Ectodermal cell (in vitro differentiated cells): Measurements from ENCODE around the gene TBC1D8.
A peak's percentile ranks its signal among the peaks of the same experiment; 100 is the strongest.

Experiments
- H3K27ac ChIP-seq: 2 replicates; pipeline ENCODE4 v1.7.0; 2013; ENCODE audit warnings: mild to moderate bottlenecking, low read depth, low read length; ENCODE audit not compliant: insufficient read depth, poor library complexity, severe bottlenecking
- H3K27me3 ChIP-seq: 2 replicates; pipeline ENCODE4 v1.7.0; 2013; ENCODE audit warnings: mild to moderate bottlenecking, low read length; ENCODE audit not compliant: insufficient read depth, control insufficient read depth, poor library complexity, severe bottlenecking
- H3K36me3 ChIP-seq: one replicate; pipeline ENCODE4 v1.7.0; 2013; ENCODE audit warnings: low read length; ENCODE audit not compliant: control insufficient read depth, insufficient read depth
- H3K4me1 ChIP-seq: one replicate; pipeline ENCODE4 v1.7.0; 2013; ENCODE audit warnings: low read length; ENCODE audit not compliant: control insufficient read depth, insufficient read depth
- H3K4me3 ChIP-seq: 2 replicates; pipeline ENCODE4 v1.7.0; 2013; ENCODE audit warnings: low read depth, low read length, control low read depth; ENCODE audit not compliant: insufficient read depth
- H3K9me3 ChIP-seq: 2 replicates; pipeline ENCODE4 v1.7.0; 2013; ENCODE audit warnings: mild to moderate bottlenecking, low read length, moderate library complexity; ENCODE audit not compliant: control insufficient read depth
- WGBS, 2 experiments: methylation state at CpG; one replicate each; pipeline ENCODE4 v1.1.7; 2013; ENCODE audit warnings: missing lambda C conversion rate in 2 of 2; 5-methylcytosine and 5-hydroxymethylcytosine counted together

TBC1D8 gene

GRCh38 chr2:101162561-101163330 lies 11.6 kb upstream of the TBC1D8 start:
- no peaks in the 10 kb centered on the region for H3K9me3 ChIP-seq
- 78 to 84% methylated on average over 5 to 7 of the region's 9 CpGs for WGBS, 2 experiments
- H3K4me1 ChIP-seq, result no peaks in the 10 kb centered on the region
- no peak overlapping the region for H3K27ac ChIP-seq
- H3K27me3 ChIP-seq, result no peaks in the 10 kb centered on the region
- no peaks in the 10 kb centered on the region for H3K36me3 ChIP-seq
- no peak overlapping the region for H3K4me3 ChIP-seq

GRCh38 chr2:101161658-101162057 lies 10.5 kb upstream of the TBC1D8 start:
- no peaks in the 10 kb centered on the region for H3K4me1 ChIP-seq
- no peaks in the 10 kb centered on the region for H3K36me3 ChIP-seq
- H3K27me3 ChIP-seq, result no peaks in the 10 kb centered on the region
- H3K27ac ChIP-seq, result no peak overlapping the region
- no peaks in the 10 kb centered on the region for H3K9me3 ChIP-seq
- H3K4me3 ChIP-seq, result no peak overlapping the region
- WGBS, 2 experiments, result 88 to 91% methylated on average over 3 of the region's 3 CpGs

GRCh38 chr2:101160454-101160853 lies 9.3 kb upstream of the TBC1D8 start:
- WGBS, 2 experiments, result 95 to 97% methylated on average over 3 of the region's 3 CpGs

GRCh38 chr2:101159526-101159925 lies 8.3 kb upstream of the TBC1D8 start:
- no peak overlapping the region for H3K27ac ChIP-seq
- H3K9me3 ChIP-seq, result no peaks in the 10 kb centered on the region
- 89 to 98% methylated on average over 2 of the region's 2 CpGs for WGBS, 2 experiments
- H3K36me3 ChIP-seq, result no peaks in the 10 kb centered on the region
- H3K4me1 ChIP-seq, result no peaks in the 10 kb centered on the region
- no peak overlapping the region for H3K4me3 ChIP-seq
- H3K27me3 ChIP-seq, result peaks cover 5% of the 10 kb centered on the region

More at GRCh38 chr2:101160454-101160853, 9.3 kb upstream of the TBC1D8 start:
- Histone ChIP-seq H3K9me3 (no peaks in the 10 kb centered on the region), H3K27me3 (no peaks in the 10 kb centered on the region), H3K36me3 (no peaks in the 10 kb centered on the region), H3K4me1 (no peaks in the 10 kb centered on the region), H3K4me3 (no peak overlapping the region), H3K27ac (no peak overlapping the region)

GRCh38 chr2:101157272-101157671 lies 6.1 kb upstream of the TBC1D8 start:
- 90 to 91% methylated on average over 6 of the region's 6 CpGs for WGBS, 2 experiments
- Histone ChIP-seq H3K27ac (no peak overlapping the region), H3K4me1 (no peaks in the 10 kb centered on the region), H3K36me3 (no peaks in the 10 kb centered on the region), H3K4me3 (no peak overlapping the region), H3K27me3 (peaks cover 28% of the 10 kb centered on the region), H3K9me3 (no peaks in the 10 kb centered on the region)

GRCh38 chr2:101153787-101154186 lies 2.6 kb upstream of the TBC1D8 start:
- Histone ChIP-seq H3K27ac (no peak overlapping the region), H3K4me3 (no peak overlapping the region)
- whole genome bisulfite sequencing, 2 experiments, result 90% methylated on average over 7 of the region's 7 CpGs

GRCh38 chr2:101153077-101153707 lies 2.0 kb upstream of the TBC1D8 start:
- Histone ChIP-seq H3K36me3 (no peaks in the 10 kb centered on the region), H3K4me1 (no peaks in the 10 kb centered on the region), H3K27me3 (peaks cover 63% of the 10 kb centered on the region), H3K4me3 (no peak overlapping the region), H3K9me3 (no peaks in the 10 kb centered on the region), H3K27ac (no peak overlapping the region)
- 80% methylated on average over 8 to 9 of the region's 9 CpGs for WGBS, 2 experiments

More at GRCh38 chr2:101153787-101154186, 2.6 kb upstream of the TBC1D8 start:
- no peaks in the 10 kb centered on the region for H3K4me1 ChIP-seq
- H3K27me3 ChIP-seq, result peaks cover 57% of the 10 kb centered on the region
- H3K36me3 ChIP-seq, result no peaks in the 10 kb centered on the region
- no peaks in the 10 kb centered on the region for H3K9me3 ChIP-seq

- H3K4me1 ChIP-seq, result no peaks in the 10 kb centered on the region
- 4 to 6% methylated on average over 21 of the region's 21 CpGs for WGBS, 2 experiments
- no peaks in the 10 kb centered on the region for H3K36me3 ChIP-seq
- no peak overlapping the region for H3K4me3 ChIP-seq
- no peak overlapping the region for H3K27ac ChIP-seq
- H3K9me3 ChIP-seq, result no peaks in the 10 kb centered on the region
- peaks cover 68% of the 10 kb centered on the region for H3K27me3 ChIP-seq
Measured at GRCh38 chr2:101152272-101153076, 1.3 kb upstream of the TBC1D8 start.

GRCh38 chr2:101151859-101152271 lies 683 bp upstream of the TBC1D8 start:
- Histone ChIP-seq H3K27me3 (peaks cover 68% of the 10 kb centered on the region), H3K27ac (no peak overlapping the region), H3K9me3 (no peaks in the 10 kb centered on the region), H3K4me3 (peak overlapping the region; percentile 45), H3K4me1 (no peaks in the 10 kb centered on the region), H3K36me3 (no peaks in the 10 kb centered on the region)
- 2% methylated on average over 14 of the region's 14 CpGs for WGBS, 2 experiments
